ENCODE results near the gene GNAS. TPM values are rescaled to one million over a fixed set of nuclear protein-coding genes. Genes with fewer than 3 reads are reported as not detected.

The GNAS gene
- total RNA-seq, 2 experiments from 2014 or later, result 638 to 913 TPM

- H4K20me1 ChIP-seq (ENCODE audit: insufficient read depth, low read length), result peaks cover 36% of the 10 kb centered on the region
- H3K36me3 ChIP-seq (ENCODE audit: insufficient read depth, low read length), result peaks cover 53% of the 10 kb centered on the region
- H2AFZ ChIP-seq (ENCODE audit: low read length), result no peak overlapping the region
- H3K27ac ChIP-seq (ENCODE audit: low read depth, low read length, poor library complexity, severe bottlenecking), result peak overlapping the region; percentile 91
- ChIA-PET CTCF (ENCODE audit: unreplicated experiment) (no interaction called here), POLR2A (interaction anchor here (1.2 kb wide), 1 partner anchor 150 kb away, joined by 3 read pairs; no protein-coding TSS in a partner anchor)
- TSS peak; percentile 36 for BruUV-seq (replicated peaks)
- H3K4me2 ChIP-seq (ENCODE audit: low read length), result peak overlapping the region; percentile 95
- peaks cover 76% of the 10 kb centered on the region for H3K79me2 ChIP-seq (ENCODE audit: insufficient read depth, low read depth, low read length)
- H3K9me3 ChIP-seq (ENCODE audit: low read length), result no peaks in the 10 kb centered on the region
- H3K4me1 ChIP-seq (ENCODE audit: insufficient read depth, low read length, poor library complexity, severe bottlenecking), result peaks cover 34% of the 10 kb centered on the region
- intact Hi-C loops (cut with micrococcal nuclease; ENCODE audit: unreplicated experiment), result loop anchor here (2.0 to 5.0 kb wide), 4 partner anchors 89 to 274 kb away; partner anchors contain the start of genes ATP5F1E, NELFCD and PRELID3B
- no peak for DNase-seq (ENCODE audit: low spot score)
- no peak for TF ChIP-seq EZH2phosphoT487 (IDR thresholded peaks at IDR 0.05; ENCODE audit: borderline replicate concordance, low read depth, low read length)
- TF ChIP-seq, protein P1, sequence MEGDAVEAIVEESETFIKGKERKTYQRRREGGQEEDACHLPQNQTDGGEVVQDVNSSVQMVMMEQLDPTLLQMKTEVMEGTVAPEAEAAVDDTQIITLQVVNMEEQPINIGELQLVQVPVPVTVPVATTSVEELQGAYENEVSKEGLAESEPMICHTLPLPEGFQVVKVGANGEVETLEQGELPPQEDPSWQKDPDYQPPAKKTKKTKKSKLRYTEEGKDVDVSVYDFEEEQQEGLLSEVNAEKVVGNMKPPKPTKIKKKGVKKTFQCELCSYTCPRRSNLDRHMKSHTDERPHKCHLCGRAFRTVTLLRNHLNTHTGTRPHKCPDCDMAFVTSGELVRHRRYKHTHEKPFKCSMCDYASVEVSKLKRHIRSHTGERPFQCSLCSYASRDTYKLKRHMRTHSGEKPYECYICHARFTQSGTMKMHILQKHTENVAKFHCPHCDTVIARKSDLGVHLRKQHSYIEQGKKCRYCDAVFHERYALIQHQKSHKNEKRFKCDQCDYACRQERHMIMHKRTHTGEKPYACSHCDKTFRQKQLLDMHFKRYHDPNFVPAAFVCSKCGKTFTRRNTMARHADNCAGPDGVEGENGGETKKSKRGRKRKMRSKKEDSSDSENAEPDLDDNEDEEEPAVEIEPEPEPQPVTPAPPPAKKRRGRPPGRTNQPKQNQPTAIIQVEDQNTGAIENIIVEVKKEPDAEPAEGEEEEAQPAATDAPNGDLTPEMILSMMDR (conservative IDR thresholded peaks at IDR 0.05; ENCODE audit: low read length), result no peak
- H3K4me3 ChIP-seq (ENCODE audit: low read depth, low read length, poor library complexity, severe bottlenecking), result peak overlapping the region; percentile 90
- H3K9me2 ChIP-seq (ENCODE audit: insufficient read depth, low read length), result no peaks in the 10 kb centered on the region
These were observed 41.0 kb downstream of the GNAS start for GRCh38 chr20:58893355-58894120.

DNA sequence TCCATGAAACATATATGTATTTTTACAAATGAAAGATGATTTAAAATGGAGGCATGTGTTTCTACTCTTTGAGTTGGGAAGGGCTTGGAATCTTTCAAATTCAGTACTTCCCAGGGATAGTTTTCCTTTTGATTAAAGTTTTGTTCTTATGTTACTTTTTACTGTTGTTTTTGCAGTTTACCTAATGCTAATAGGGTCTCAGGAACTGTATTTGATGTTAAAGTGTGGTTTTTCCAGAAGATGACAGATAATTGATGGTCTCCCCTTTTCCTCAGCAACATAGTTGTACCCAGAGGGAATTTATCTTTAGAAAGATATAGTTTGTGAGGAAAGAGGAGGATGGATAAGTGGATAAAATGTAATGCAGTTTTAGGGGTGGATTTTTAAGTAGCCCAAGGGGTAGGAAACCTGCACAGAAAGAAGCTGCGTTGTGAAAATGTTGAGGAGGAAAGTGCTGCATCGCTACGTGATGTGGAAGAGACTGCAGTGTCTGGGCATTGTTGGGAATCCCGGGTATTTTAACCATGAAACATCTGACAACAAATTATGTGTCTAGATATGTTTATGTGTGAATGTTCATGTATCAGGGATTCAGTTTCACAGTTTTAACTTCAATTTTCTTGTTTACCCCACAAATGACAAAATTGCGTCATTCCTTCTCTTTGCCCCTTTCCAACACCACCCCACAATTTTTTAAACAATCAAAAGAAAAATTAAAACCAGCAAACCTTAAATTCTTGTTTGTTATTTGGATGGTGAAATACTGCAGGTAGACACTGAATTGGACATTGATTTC is 42.3 kb downstream of the GNAS start:
- Histone ChIP-seq H3K4me1 (ENCODE audit: insufficient read depth, low read length, poor library complexity, severe bottlenecking) (peaks cover 34% of the 10 kb centered on the region), H3K9me2 (ENCODE audit: insufficient read depth, low read length) (no peaks in the 10 kb centered on the region), H3K79me2 (ENCODE audit: insufficient read depth, low read depth, low read length) (peaks cover 85% of the 10 kb centered on the region), H4K20me1 (ENCODE audit: insufficient read depth, low read length) (peaks cover 36% of the 10 kb centered on the region), H3K9me3 (ENCODE audit: low read length) (no peaks in the 10 kb centered on the region), H3K36me3 (ENCODE audit: insufficient read depth, low read length) (peaks cover 66% of the 10 kb centered on the region), H3K27ac (ENCODE audit: low read depth, low read length, poor library complexity, severe bottlenecking) (peak overlapping the region; percentile 91), H2AFZ (ENCODE audit: low read length) (no peak overlapping the region), H3K4me2 (ENCODE audit: low read length) (peak overlapping the region; percentile 95), H3K4me3 (ENCODE audit: low read depth, low read length, poor library complexity, severe bottlenecking) (peak overlapping the region; percentile 90)
- no TSS peak for BruUV-seq (replicated peaks)
- ChIA-PET CTCF (ENCODE audit: unreplicated experiment) (no interaction called here), POLR2A (interaction anchor here (0.8 kb wide), 1 partner anchor 78 kb away, joined by 3 read pairs; no protein-coding TSS in a partner anchor)
- DNase-seq (ENCODE audit: low spot score), result no peak
- intact Hi-C loops (cut with micrococcal nuclease; ENCODE audit: unreplicated experiment), result loop anchor here (5.0 kb wide), 2 partner anchors 87 to 272 kb away; partner anchors contain the start of gene NELFCD
- TF ChIP-seq EZH2phosphoT487 (IDR thresholded peaks at IDR 0.05; ENCODE audit: borderline replicate concordance, low read depth, low read length), result no peak
- TF ChIP-seq, protein P1 (conservative IDR thresholded peaks at IDR 0.05; ENCODE audit: low read length), result no peak

Data from OCI-LY7 (cell line).